ENCODE results near the gene BMX.

GRCh38 chrX:15499976-15500375 is 631 bp upstream of the BMX start:
- TF ChIP-seq CTCF (IDR thresholded peaks at IDR 0.05) = no peak
- no peak for TF ChIP-seq POLR2A (IDR thresholded peaks at IDR 0.05)
